ENCODE data around the gene NPIPB8.
"Not testable (repeated sequence)": the region's sequence is repeated elsewhere in the genome, so short reads cannot be mapped to it uniquely, and the experiment has no call there.

GRCh38 chr16:28613912-28614311, 24.0 kb upstream of the NPIPB8 start:
- not testable (repeated sequence) for TF ChIP-seq POLR2A, CTCF (IDR thresholded peaks at IDR 0.05)

All from uterus (tissue), 2 donors.